HepG2 (cell line): Measurements from ENCODE around the gene LIPT1. TPM values are rescaled to one million over a fixed set of nuclear protein-coding genes. Genes with fewer than 3 reads are reported as not detected.

ENCODE experiments used
- BCL3 ChIP-seq: sonication (generic); formaldehyde crosslinking; IDR thresholded peaks from 2 replicates; pipeline ENCODE4 v1.5.1; 2020; ENCODE audit warnings: mild to moderate bottlenecking, missing genetic modification reagents, moderate library complexity
- EED ChIP-seq: sonication (generic); formaldehyde crosslinking; IDR thresholded peaks from 2 replicates; pipeline ENCODE4 v1.5.0; 2020; ENCODE audit warnings: mild to moderate bottlenecking, missing genetic modification reagents
- HHEX ChIP-seq: IDR thresholded peaks from 2 replicates; pipeline ENCODE4 v1.6.1; 2016; ENCODE audit warnings: control low read depth
- MED8 ChIP-seq: sonication (generic); formaldehyde crosslinking; IDR thresholded peaks from 2 replicates; pipeline ENCODE4 v1.8.1; 2023; ENCODE audit warnings: mild to moderate bottlenecking, missing genetic modification reagents; ENCODE audit not compliant: insufficient replicate concordance
- SMARCE1 ChIP-seq: fragments of 450-650 bp; IDR thresholded peaks from 2 replicates; pipeline ENCODE4 v1.6.1; 2017; ENCODE audit warnings: borderline replicate concordance
- THAP9 ChIP-seq: sonication (generic); formaldehyde crosslinking; IDR thresholded peaks from 2 replicates; pipeline ENCODE4; 2020; ENCODE audit warnings: missing genetic modification reagents, mild to moderate bottlenecking, borderline replicate concordance
- ZBTB7A ChIP-seq: sonication (generic); formaldehyde crosslinking; IDR thresholded peaks from 2 replicates; pipeline ENCODE4 v1.8.0; 2022; ENCODE audit warnings: mild to moderate bottlenecking, missing genetic modification reagents
- ZFP36L2 ChIP-seq: sonication (generic); formaldehyde crosslinking; IDR thresholded peaks from 2 replicates; pipeline ENCODE4 v1.4.0; 2020; ENCODE audit warnings: missing genetic modification reagents
- ZFP82 ChIP-seq: sonication (generic); formaldehyde crosslinking; IDR thresholded peaks from 2 replicates; pipeline ENCODE4 v1.5.1; 2020; ENCODE audit warnings: mild to moderate bottlenecking, missing genetic modification reagents, borderline replicate concordance
- ZNF331 ChIP-seq: sonication (generic); formaldehyde crosslinking; IDR thresholded peaks from 2 replicates; pipeline ENCODE4 v1.4.0; 2020; ENCODE audit warnings: missing genetic modification reagents
- ZNF34 ChIP-seq: sonication (generic); formaldehyde crosslinking; IDR thresholded peaks from 2 replicates; pipeline ENCODE4 v1.4.0; 2020; ENCODE audit warnings: mild to moderate bottlenecking, missing genetic modification reagents, borderline replicate concordance
- ZNF550 ChIP-seq: sonication (generic); formaldehyde crosslinking; IDR thresholded peaks from 2 replicates; pipeline ENCODE4 v1.4.0; 2020; ENCODE audit warnings: mild to moderate bottlenecking, missing genetic modification reagents, borderline replicate concordance
- polyA plus RNA-seq, 8 experiments: library from polyadenylated mRNA; depleted of rRNA in 3 of 8; stranded (reverse) in 7 of 8; unstranded in 1 of 8; fragments of >200 nt; fragmentation: Illumina TruSeq in 4 of 8; extraction: Trizol in 4 of 8; gene quantifications; 2 replicates each; pipeline versions ENCODE4 v1.2.1 to v1.2.3, GENCODE V29; 2011 to 2016; ENCODE audit warnings: low read depth in 4 of 8, missing spikeins in 1 of 8, mixed read lengths in 1 of 8; ENCODE audit not compliant: insufficient read depth in 1 of 8
- total RNA-seq, 5 experiments: library from RNA; depleted of rRNA; stranded (reverse); fragments of >200 nt; fragmentation: Illumina TruSeq; extraction: Trizol; gene quantifications; 2 replicates each; pipeline ENCODE4 v1.2.3, GENCODE V29; 2016; ENCODE audit warnings: low read depth in 1 of 5
- TF ChIP-seq, protein P1 (sequence below): sonication (generic); formaldehyde crosslinking; IDR thresholded peaks from 2 replicates; pipeline ENCODE4 v1.4.0; 2020; ENCODE audit warnings: missing genetic modification reagents, mild to moderate bottlenecking, borderline replicate concordance
- TF ChIP-seq, protein P2 (sequence below): sonication (generic); formaldehyde crosslinking; IDR thresholded peaks from 2 replicates; pipeline ENCODE4 v1.8.0; 2022; ENCODE audit warnings: mild to moderate bottlenecking, missing genetic modification reagents; ENCODE audit not compliant: insufficient replicate concordance

LIPT1 gene
- total and polyA plus RNA-seq, 2 of the 13 experiments (the other 11 are each of a cell fraction or from before 2014, with no cell fraction given): 8.0 to 9.6 TPM

DNA sequence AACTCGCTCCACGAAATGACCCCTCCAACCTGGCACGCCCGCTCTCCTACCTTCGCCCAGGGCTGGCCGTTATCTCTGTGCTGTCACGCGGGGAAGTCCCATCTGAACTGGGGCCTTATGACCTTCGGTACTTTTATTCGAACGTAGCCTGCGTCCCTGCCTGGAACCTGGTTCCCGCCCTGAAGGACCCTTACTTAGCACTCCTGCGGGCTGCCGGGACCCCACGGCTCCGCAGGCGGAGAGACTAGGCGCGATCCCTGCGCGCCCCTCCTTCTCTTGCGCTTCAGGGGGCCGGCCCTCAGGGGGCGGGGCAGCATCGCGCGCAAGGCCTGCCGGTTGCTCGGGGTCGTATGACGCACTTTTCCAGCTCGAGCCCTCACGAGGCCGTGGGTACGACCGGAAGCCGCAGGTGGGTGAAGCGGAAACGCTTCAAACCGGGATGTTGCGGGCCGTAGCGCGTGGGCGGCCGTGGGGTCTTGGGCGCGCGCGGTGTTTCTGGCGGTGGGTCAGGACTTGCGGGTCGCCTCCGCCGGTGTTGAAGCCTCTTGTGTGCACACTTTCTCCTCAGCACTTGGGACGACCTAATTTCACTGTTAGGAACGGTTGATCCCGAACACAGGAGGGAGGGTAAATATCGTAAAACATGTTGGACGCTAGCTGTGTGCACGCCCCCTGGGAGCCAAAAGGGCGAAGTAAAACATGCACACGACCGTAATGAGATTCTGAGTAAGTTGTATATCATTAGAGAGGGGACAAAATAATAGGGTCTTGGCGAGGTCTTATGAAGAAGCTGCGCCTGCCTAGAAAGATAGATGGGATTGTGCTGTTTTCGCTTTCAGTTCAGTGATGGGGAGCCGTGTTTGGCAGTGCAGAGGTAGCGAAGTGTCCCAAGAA is at the start of gene LIPT1, which contains the start of gene TSGA10 (continued):
- TF ChIP-seq BCL3 (CRISPR knock-in tag) (peak; percentile 100), HHEX (CRISPR knock-in tag) (no peak), ZNF34 (CRISPR knock-in tag) (peak; percentile 96), ZBTB7A (CRISPR knock-in tag) (peak; percentile 97), ZNF331 (CRISPR knock-in tag) (peak; percentile 86), MED8 (no peak), SMARCE1 (no peak), EED (peak; percentile 99), ZNF550 (CRISPR knock-in tag) (0 out of 2 replicates have a peak, but pooled peaks have one; percentile 79), ZFP82 (CRISPR knock-in tag) (peak; percentile 70; the same call in 1 of the 2 replicates), ZFP36L2 (CRISPR knock-in tag) (peak; percentile 71), THAP9 (CRISPR knock-in tag) (peak; percentile 89)
- TF ChIP-seq, protein P1, sequence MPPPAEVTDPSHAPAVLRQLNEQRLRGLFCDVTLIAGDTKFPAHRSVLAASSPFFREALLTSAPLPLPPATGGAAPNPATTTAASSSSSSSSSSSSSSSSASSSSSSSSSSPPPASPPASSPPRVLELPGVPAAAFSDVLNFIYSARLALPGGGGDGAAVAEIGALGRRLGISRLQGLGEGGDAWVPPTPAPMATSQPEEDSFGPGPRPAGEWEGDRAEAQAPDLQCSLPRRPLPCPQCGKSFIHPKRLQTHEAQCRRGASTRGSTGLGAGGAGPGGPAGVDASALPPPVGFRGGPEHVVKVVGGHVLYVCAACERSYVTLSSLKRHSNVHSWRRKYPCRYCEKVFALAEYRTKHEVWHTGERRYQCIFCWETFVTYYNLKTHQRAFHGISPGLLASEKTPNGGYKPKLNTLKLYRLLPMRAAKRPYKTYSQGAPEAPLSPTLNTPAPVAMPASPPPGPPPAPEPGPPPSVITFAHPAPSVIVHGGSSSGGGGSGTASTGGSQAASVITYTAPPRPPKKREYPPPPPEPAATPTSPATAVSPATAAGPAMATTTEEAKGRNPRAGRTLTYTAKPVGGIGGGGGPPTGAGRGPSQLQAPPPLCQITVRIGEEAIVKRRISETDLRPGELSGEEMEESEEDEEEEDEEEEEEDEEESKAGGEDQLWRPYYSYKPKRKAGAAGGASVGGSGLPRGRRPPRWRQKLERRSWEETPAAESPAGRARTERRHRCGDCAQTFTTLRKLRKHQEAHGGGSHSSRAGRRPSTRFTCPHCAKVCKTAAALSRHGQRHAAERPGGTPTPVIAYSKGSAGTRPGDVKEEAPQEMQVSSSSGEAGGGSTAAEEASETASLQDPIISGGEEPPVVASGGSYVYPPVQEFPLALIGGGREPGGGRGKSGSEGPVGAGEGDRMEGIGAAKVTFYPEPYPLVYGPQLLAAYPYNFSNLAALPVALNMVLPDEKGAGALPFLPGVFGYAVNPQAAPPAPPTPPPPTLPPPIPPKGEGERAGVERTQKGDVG (CRISPR knock-in tag): peak; percentile 97; the same call in 1 of the 2 replicates
- TF ChIP-seq, protein P2, sequence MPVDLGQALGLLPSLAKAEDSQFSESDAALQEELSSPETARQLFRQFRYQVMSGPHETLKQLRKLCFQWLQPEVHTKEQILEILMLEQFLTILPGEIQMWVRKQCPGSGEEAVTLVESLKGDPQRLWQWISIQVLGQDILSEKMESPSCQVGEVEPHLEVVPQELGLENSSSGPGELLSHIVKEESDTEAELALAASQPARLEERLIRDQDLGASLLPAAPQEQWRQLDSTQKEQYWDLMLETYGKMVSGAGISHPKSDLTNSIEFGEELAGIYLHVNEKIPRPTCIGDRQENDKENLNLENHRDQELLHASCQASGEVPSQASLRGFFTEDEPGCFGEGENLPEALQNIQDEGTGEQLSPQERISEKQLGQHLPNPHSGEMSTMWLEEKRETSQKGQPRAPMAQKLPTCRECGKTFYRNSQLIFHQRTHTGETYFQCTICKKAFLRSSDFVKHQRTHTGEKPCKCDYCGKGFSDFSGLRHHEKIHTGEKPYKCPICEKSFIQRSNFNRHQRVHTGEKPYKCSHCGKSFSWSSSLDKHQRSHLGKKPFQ (CRISPR knock-in tag): peak; percentile 95
